GM21529 (cell line): Measurements from ENCODE around the gene ZC3H14.

Experiments used
- ATAC-seq: cut with Tn5 transposase; IDR thresholded peaks from one replicate; pipeline ENCODE4 v1.9.1; 2021; ENCODE audit not compliant: unreplicated experiment

The ZC3H14 gene

DNA sequence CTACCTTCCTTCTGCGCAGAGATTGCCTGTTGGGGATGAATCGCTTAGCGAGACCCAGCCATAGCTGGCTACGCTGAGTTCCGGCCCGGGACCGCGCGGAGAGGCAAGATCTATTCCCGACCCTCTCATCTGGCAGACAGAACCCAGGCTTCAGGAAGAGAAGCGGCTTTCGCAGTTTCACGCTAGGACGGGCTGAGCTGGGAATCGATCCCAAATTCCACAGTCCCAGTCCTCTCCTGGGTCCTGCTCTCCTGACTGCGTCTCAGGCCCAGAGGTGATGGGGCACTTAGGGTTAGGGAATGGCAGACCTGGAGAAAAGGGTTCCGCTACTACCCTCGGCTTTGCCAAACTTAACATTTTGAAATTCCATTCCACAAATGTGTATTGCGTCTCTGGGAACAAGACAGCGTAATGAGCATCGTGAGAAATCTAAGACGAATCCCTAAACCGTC is 10.8 kb upstream of the ZC3H14 start:
- ATAC-seq = no peak

DNA sequence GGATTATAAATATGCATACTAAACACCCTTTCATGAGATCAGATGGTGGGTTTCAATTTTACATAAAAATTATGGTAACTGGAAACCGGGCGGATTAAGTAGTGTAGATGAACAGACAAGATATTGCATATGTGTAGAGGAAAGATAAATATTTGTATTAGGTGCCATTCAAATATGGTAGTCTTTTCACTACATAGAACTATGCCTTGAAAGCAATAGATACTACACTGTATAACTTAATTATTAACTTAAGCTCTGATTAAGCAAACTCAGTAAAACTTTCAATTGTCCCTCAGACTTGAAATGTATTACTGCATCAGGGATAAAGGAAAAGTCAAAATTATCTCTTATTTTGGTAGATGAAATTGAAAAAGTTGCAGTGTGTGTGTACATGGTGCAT is 10.0 kb upstream of the ZC3H14 start:
- no peak for ATAC-seq

DNA sequence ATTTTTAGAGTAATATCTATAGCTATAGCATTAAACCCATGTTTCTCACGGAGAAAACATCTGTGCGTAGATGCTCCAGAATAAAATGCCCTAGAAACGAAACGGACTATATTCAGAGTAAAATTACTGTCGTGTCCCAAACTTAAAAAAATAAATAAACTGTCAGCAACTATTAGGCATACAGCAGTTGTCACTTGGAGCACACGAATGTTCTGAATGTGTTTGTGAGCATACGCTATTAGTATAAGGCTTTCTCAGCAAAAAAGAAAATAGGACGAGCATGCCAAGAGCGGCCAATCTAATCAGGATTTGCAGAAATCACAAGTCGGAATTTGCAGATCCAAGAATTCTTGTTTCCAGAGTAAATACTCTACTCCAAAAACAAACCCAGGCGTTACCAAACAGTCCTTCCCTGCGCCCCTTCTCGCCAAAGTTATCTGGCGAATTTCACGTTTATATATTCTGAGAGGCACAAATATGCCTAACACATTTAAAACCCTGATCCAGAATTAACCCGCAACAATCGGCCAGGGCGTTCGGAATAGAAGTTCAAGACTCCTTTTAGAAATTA is 8.9 kb upstream of the ZC3H14 start:
- ATAC-seq = no peak

DNA sequence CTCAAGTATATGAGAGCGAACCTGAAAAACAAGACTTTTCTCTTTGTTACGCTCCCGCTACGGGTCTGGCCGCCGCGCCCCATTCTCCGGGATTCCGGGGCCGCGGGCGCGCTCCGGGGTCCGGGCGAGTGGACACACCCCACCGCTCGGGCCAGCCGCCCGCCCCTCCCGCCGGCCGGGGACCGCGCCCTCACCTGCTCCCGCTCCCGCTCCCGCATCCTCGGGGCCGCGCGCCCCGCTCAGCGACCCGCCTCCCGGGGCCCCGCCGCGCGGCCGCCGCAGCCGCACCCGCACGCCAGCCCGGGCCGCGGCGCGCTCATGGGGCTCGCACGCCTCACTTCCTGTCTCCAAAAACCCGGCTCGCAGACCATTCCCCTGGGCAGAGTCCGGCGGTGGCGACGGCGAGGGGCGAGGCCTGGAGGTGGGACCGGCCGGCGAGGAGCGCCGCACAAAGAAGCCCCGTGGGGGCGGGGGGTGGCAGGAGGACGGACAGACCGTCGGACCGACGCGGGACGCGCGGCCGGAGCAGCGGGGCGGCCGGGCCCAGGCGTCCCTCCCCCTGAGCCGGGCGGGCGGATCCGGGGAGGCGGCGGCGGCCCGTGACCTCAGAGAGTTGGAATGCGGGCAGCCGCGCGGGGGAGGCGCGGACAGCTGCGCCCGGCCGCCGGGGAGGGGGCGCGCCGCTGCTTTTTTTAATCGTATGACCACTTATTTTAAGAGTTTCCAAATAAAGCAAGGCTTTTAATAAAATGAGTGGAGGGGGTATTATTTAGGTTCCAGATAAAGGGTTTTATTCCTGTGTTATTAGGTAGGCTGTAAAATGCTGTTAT is 8.2 kb upstream of the ZC3H14 start, which contains the start of gene PTPN21:
Gene PTPN21, minus strand, starts transcription at position 551 of the 830 bp plus-strand sequence. CDS start 4,590 bp downstream, outside the sequence.
- ATAC-seq = peak; percentile 57

DNA sequence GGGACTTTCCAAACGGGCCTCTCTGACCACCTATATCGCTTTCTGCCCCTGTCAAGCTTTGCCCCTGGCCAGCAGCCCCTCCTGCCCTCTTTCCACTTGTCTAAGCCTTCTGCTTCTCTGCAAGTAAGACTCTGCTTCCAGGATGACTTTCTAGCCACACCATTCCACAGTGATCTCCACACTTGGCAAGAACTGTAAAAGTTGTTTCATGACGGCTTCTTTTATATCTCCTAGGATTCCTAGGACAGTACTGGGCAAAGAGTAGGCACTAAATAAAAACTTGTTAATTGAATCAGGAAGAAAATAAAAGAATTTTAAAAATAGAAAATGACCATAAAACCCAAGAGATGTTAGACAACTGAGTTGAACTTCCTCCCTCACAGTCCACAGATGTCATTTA is 6.3 kb upstream of the ZC3H14 start:
- ATAC-seq = no peak

DNA sequence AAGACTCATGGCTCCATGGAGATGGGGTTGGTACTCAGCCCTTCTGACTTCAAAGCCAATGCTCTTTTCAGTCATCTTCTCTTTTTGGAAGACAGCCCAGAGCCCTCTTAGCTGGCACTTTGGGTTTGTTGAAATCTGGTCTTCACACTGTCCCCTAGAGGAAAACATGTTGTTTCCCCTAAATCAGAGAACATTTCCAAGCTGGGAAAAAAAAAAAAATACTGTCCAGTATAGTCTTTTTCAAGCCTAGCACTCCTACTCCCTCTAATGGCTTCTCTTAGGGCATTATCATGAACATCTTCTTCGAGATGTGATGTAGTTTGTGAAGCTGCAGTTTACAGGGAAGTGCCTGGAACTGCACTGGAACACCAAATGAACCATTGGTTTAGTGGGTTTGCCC is 3.0 kb upstream of the ZC3H14 start:
- no peak for ATAC-seq

DNA sequence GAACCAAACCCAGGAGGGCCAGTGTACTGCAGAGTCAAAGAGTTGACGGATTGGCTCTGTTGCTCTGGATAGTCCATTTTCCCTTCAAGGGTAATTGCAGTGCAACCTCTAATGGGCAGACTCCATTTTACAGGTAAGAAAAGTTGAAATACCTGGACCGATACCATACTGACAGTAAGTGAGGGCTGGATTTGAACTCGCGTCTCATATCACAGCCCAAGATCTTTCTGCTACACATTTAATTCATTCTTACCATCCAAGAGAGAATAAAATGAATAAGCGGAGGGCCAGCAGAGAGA is 356 bp upstream of the ZC3H14 start:
- no peak for ATAC-seq

DNA sequence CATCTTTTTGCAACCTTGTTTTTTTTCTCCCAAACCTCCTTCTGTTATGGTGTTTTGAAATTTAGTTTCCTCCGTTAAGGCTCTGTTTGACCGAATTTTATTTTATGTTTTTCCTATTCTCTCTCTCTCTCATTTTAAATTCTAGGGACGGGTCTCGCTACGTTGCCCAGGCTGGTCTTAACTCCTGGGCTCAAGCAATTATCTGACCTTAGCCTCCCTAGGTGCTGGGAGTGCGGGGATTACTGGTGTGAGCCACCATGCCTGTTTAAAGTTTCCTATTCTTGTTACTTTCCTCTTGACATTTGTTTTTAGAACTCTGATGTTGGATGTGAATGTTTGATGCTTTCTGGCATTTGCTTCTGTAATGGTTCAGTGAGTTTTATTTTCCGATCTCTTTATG is 1.0 kb downstream of the ZC3H14 start:
- no peak for ATAC-seq

DNA sequence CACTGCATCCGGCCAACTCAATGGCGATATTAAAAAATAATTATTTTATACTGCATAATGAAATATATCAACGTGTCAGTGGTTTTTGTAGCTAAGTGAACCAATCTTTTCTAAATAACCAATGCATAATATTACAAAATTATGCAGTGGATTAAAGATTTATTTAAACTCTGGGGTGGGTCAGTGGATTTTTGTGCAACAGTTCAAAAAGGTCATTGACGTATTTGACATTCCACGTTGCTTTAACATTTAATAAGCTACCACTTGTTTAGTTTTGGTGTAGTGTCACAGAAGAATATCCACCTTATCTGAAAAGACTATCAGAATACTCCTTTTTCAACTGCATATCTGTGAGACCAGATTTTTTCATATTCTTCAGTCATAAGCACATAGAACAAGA is 2.6 kb downstream of the ZC3H14 start:
- no peak for ATAC-seq

DNA sequence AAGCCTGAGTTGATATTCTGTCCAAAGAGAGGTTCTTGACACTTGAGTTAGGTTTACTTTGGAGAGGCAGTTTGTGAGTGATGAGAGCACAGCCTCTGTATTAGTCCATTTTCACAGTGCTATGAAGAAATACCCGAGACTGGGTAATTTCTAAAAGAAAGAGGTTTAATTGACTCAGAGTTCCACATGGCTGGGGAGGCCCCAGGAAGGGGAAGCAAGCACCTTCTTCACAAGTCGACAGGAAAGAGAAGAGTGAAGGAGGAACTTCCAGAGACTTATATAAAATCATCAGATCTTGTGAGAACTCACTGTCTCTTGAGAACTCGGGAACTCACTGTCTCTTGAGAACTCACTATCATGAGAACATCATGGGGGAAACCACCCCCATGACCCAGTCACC is 5.4 kb downstream of the ZC3H14 start:
- ATAC-seq = no peak

DNA sequence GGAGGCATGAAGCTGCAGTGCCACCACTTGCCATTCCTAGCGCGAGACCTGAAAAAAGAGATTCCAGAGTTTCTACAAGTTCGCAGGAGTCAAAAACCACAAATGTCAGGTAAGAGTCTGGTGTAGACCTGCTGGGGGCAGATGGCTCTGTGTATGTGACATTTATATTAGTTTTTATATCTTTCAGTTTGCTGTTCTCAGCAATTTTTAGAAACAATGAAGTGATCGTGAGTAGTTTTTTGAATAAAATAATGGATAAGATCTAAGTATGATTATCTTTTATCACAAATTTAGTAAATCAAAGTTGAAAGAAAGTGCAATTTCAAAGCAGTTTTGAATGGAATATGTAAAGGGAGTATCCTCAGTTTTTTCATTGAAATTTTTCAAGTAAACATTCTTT is 9.3 kb downstream of the ZC3H14 start:
- no peak for ATAC-seq

DNA sequence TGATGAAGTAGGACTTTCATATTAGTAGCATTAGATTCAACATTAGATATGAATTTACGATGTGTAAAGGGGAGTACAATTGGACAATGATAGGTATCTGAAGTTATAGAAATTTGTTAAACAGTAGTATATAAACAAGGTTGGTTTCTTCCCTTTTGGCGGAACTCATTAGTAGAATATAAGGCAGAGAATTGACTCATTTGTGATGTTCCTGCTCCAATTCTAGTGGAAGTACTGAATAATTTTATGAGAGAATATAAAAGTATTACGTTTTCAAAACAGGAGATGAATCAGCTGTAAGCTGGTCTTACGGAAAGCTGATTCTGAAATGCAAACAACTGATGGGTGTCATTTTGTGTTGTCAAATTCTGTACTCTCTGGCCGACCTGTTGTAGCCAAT is 13.4 kb downstream of the ZC3H14 start:
- ATAC-seq = no peak

DNA sequence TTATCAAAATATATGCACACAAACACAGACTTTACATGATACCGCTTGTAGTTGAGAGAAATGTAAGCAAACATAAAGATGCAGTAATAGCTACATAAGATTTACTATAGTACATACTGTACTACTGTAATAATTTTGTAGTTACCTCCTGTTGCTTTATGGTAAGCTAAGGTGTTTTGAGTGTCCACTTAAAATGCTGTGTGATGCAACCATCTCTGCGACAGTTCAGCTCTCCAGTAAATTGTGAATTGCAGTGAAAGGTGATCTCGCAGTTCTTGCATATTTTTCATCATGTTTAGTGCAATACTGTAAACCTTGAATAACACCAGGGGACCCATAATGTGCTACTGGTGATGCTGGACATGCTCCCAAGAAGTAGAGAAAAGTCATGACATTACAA is 21.6 kb downstream of the ZC3H14 start:
- no peak for ATAC-seq

DNA sequence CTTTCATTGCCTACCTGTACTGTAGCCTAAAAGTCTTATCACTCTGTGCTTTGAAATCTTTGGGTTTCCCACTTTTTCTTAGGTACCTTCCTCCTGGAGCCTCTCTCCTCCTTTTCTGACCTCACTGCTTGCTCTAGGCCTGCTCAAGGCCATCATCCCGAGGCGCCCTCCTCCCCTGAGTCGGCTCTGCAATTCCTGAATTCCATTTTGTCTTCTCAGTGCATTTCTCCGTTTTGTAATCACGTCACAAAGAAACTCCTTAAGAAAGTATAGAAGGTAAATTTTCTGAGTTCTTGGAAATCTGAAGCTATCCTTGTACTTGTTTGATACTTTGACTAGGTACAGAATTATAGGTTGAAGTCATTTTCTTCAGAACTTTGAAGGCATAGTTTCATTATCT is 25.2 kb downstream of the ZC3H14 start:
- no peak for ATAC-seq

DNA sequence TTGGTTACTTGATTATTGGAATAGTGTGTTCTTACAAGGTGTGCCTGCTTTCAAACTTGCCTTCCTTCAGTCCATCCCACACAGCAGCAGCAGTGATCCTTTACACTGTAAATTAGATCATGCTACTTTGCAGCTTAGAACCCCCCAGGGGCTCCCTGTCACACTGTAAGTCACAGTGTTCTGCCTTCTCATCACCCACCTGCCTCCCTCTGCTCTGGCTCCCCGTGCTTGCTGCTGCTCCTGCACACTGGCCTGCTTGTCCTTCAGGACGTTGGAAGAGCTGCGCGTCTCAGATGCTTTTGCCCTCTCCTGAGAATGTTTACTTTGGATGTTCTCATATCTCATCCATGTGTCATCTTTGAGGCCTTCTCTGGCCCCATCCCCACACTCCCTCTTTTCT is 27.3 kb downstream of the ZC3H14 start:
- no peak for ATAC-seq

DNA sequence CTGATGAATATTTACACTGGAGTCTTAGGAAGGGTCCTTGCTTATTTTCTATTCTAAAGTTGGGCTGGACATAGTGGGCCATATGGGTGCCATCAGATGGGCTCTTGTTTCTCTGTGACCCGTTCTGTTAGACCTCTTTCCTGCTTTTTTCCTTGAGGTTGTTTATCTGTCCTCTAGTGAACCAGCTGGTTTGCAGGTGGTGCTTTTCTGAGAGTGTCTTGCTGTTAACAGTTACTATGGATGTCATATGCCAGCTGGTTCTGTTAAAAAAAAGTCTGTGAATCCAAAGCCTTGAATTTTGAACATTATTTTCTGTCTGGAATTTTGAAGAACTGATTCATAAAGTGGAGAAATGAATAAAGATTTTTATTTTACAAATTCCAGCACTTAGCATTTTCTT is 29.2 kb downstream of the ZC3H14 start:
- no peak for ATAC-seq

DNA sequence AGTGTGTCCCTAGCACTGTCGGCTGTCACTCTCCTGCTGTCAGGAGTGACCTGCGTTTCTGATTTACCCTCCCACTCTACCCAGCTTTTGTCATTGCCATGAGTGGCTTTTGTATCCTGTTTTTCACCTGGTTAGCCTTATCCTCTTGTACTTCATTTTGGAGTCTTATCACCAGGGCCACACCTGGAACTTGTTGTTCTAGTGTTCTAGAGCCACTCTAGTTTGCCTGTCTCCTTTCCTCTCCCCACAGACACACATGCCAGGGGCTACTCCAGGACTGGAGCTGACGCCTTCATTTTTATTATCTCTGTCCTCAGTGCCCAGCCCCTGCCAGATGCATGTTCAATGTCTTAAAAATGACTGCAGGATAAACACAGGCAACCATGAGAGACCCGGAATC is 34.2 kb downstream of the ZC3H14 start:
- no peak for ATAC-seq

DNA sequence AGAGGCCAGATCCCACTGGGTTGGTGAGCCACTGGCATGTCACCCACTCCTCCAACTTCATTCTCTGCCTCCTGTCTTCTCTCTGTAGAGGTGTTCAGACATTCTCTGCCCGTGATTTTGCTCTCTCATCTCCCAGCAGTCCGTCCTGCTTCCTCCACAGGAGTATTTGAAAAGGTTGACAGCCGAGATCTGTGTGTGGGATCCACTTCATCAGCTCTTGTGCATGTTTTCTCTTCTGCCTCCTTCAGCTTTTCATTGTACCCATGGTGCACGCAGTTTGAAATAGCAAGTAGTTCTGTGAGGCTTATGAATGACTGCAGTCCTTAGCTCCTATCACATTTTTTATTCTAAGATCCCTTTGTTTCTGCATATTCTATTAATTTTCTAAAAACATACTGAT is 34.8 kb downstream of the ZC3H14 start:
- no peak for ATAC-seq

DNA sequence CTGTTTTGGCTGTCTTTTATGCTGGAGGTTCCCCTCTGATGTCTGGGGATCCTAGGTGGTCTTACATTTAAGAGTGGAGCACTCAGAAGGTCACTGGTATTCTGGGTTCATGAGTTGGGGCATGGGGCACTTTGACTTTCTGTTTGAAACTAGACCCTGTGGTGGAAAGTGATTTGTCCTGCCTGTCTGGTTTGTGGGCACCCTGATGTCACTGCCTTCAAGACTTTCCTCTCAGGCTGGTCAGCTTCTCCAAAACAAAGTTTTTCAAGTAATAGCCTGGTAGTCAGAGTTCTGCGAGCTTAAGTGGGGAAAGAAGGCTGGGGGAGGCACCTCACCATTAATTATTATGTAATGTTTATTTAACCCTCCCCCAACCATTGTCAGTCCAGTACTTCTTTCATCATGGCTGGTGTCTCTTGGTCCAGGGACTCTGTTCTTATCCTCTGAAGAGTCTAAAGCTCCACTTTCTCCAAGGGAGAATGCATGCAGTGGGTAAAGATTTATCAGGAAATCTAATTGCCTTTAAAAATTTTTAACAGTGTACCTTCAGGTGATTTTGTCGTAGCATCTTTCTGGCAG is 35.3 kb downstream of the ZC3H14 start:
- no peak for ATAC-seq

DNA sequence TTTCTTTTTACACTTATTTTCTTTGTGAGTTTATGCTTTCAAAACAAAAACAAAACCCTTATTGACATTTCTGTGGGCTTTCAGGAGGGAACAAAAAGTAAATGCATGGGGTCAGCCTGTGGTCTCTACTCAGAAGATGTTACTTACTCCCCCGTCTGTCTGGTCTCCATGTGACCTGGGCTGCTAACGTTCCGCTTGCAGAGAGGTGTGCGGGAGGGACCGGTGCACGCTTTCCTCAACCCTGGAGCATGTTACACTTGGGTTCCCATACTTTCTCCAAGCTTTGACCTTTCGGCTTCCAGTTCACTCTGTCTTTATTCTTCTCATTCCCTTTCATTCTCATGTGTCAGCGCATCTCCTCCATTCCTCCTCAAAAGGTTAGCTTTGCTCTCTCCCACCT is 36.5 kb downstream of the ZC3H14 start:
- ATAC-seq = peak; percentile 36

DNA sequence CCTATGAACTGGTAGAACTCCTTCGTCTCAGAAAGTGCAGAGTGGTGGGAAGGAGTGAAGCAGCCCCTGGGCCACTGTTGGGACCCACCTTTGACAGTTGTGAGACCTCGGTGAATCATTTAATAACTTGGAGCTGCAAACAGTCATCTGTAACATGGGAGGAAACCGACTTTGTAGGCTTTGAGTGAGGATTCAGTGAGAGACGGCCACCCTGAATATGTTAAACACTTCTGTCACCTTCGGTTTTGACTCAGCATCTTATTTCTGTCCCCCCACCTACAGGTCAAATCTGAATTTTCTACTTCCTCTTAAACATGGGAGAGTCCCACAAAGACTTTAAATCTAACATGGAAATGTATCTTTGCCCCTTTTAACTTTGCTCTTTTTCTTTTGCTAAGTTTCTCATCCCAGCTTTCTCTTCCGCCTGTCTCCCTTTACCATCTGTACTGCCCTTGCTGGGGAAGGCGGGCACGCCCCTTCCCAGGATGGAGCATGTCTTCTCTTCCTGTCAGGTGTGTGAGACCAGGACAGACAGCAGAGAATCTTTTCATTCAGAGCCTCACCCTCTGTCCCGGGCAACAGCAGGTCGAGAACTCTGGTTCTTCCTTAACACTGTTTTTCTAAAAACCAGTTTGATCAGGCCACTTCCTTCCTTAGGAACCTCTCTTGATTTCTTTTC is 37.1 kb downstream of the ZC3H14 start:
- peak; percentile 91 for ATAC-seq

DNA sequence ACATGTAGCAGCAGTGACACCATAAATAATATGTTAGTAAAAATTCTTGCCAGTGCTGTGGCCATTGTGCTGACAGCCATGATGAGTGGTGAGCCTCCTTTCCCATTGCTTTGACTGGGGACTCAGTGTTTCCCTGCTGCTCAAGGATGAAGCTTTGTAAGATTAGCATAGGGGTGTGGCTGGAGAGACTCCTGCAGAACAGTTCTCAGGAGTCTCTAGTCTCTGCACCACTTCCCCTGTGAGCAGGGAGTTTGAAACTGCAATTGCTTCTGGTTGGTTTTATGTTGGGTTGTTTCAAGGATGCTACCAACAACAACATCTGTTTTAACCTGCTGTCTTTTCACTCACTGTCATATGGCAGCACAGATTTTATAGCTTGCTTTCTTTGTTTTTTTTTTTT is 41.4 kb downstream of the ZC3H14 start:
- no peak for ATAC-seq
